Mononuclear cell (primary cell): Measurements from ENCODE around the gene MORF4L1. TPM values are rescaled to one million over a fixed set of nuclear protein-coding genes. Genes with fewer than 3 reads are reported as not detected.
A peak's percentile ranks its signal among the peaks of the same experiment; 100 is the strongest.

ENCODE experiments used
- H3K27me3 ChIP-seq: 2 replicates; pipeline ENCODE4 v1.6.0; 2011; ENCODE audit warnings: low read length, control low read depth; ENCODE audit not compliant: insufficient read depth
- H3K4me1 ChIP-seq: 2 replicates; pipeline ENCODE4 v1.5.1; 2011; ENCODE audit warnings: mild to moderate bottlenecking, low read length, control low read depth; ENCODE audit not compliant: insufficient read depth
- H3K4me3 ChIP-seq: 2 replicates; pipeline ENCODE4 v1.5.1; 2011; ENCODE audit warnings: mild to moderate bottlenecking, low read length, moderate library complexity
- H3K9me3 ChIP-seq: 2 replicates; pipeline ENCODE4 v1.5.1; 2011; ENCODE audit warnings: low read depth, mild to moderate bottlenecking, control low read depth, low read length
- total RNA-seq: library from RNA; depleted of rRNA; stranded (reverse); fragments of >200 nt; gene quantifications from one replicate; pipeline ENCODE4 v1.2.3, GENCODE V29; 2012

MORF4L1 gene
- total RNA-seq, 1 donor, result 484 TPM

GRCh38 chr15:78933823-78934654 lies 61.3 kb downstream of the MORF4L1 start:
- peaks cover 44% of the 10 kb centered on the region for H3K4me1 ChIP-seq
- no peak overlapping the region for H3K4me3 ChIP-seq
- no peaks in the 10 kb centered on the region for H3K9me3 ChIP-seq
- no peaks in the 10 kb centered on the region for H3K27me3 ChIP-seq

DNA sequence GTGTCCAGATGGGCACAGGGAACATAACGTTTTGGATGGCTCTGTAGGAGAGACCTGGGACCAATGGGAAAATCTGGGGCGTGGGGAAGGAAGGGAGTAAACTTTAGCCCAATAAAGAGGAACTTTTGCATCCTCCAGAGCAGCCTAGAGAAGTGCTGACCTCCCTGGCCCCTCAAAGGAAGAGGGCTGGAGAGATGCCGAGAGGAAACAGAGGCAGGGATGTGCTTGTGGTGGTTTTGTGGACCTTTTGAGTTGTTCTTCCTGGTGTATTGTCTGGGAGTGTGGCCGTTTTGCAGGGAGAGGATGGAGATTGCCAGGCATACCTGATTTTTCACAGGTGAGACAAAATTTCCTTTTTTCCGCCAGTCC lies 61.9 kb downstream of the MORF4L1 start:
- no peaks in the 10 kb centered on the region for H3K27me3 ChIP-seq
- H3K4me1 ChIP-seq, result peaks cover 50% of the 10 kb centered on the region
- no peak overlapping the region for H3K4me3 ChIP-seq
- H3K9me3 ChIP-seq, result no peaks in the 10 kb centered on the region

DNA sequence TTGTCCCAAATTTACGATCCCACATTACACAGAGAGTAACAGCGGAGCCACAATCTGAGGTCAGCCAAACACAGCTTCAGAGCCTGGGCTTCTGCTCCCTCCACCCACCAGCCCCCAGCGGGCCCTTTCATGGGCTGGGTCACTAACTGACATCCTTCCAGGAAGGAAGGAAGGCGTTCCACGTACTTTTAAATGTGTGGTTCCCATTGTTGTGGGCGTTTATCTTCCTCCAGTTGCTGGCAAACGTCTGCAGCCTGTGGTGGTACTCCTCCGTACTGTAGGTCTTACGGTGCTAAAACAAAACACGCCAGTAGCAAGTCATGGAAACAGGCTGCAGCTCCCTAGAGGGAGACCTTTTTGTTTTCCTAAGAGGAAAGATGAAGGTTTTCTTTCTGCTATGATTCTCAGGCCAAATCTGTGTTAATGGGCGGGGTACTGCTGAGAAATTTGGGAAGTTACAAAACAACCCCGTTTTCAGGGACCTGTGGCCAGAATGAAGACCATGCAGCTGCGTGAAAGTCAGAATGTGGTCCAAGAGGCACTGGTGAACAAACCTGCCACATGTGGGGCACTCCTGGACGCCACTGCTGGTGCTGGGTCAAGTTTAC lies 64.5 kb downstream of the MORF4L1 start:
- H3K4me3 ChIP-seq, result no peak overlapping the region
- H3K27me3 ChIP-seq, result no peaks in the 10 kb centered on the region
- peaks cover 67% of the 10 kb centered on the region for H3K4me1 ChIP-seq
- no peaks in the 10 kb centered on the region for H3K9me3 ChIP-seq

DNA sequence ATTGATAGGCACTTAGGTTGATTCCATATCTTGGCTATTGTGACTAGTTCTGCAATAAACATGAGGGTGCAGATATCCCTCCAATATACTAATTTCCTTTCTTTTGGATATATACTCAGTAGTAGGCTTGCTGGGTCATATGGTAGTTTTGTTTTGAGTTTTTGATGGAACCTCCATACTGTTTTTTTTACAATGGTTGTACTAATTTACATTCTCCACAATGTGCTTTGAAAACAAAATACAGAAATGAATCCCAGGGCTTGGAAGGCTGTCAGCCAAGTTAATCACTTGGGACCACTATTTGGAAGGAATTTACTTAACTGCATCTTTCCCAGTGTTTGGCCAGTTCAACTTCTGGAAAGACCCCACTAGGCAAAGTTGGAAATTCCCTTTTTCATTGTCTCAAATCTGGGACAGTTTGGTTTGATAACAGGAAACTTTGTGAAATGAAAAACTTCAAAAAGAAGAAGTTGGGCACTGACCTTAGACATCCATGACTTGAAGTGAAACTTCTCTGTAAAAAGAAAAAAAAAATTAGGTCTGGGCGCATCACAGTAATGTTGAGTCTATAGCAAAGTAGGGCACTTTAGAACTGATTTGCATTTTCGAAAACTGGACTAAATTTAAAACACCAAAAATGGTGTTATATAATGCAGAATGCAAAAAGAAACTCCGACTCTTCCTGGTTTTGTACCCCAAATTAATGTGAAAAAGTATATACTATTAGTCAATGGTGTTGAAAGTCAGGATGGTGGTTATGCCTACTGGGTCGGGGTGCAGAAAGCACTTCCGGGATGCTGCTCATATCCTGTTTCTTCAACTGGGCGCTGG lies 66.2 kb downstream of the MORF4L1 start:
- Histone ChIP-seq H3K4me3 (no peak overlapping the region), H3K9me3 (no peaks in the 10 kb centered on the region), H3K4me1 (peaks cover 83% of the 10 kb centered on the region), H3K27me3 (no peaks in the 10 kb centered on the region)

DNA sequence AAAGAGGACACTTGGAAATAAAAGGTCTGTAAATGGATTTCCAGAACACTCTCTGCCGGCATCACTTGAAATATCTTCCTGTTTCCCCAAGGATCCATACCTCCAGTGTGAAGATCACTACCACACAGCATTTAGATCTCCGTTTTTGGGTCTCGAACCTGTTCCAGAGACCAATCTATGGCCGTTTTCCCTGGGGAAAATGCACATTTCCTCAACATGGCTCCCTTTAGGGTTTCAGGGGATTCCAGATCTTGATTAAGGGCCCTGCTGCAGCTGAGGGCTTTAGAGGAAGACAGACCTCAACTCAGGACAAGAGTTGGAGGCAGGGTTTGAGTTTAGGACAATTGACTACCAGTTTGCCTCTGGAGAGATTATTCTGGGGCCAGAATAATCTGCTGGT lies 70.1 kb downstream of the MORF4L1 start:
- Histone ChIP-seq H3K4me3 (no peak overlapping the region), H3K27me3 (no peaks in the 10 kb centered on the region), H3K4me1 (peaks cover 60% of the 10 kb centered on the region), H3K9me3 (no peaks in the 10 kb centered on the region)

DNA sequence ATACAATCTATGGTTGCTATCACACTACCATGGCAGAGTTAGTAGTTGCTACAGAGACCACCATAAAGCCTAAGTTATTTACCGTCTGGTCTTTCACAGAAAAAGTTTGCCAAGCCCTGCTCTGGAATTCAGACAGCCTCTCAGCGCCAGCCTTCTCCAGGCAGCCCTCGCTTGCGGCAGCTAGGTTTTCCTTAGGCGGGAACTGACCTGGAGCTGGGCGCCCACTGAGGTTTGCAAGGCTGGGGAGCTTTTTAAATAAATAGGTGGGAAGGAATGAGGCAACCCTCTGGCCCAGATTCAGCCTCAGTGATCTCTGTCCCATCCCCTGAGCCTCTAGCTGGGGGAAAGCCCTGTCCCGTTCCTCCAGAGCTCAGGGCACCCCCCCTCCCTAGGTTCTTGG lies 71.0 kb downstream of the MORF4L1 start:
- no peaks in the 10 kb centered on the region for H3K9me3 ChIP-seq
- H3K4me1 ChIP-seq, result peaks cover 50% of the 10 kb centered on the region
- peak overlapping the region; percentile 62 for H3K4me3 ChIP-seq
- H3K27me3 ChIP-seq, result no peaks in the 10 kb centered on the region

- Histone ChIP-seq H3K4me3 (peak overlapping the region; percentile 62), H3K27me3 (no peaks in the 10 kb centered on the region), H3K4me1 (peaks cover 45% of the 10 kb centered on the region), H3K9me3 (no peaks in the 10 kb centered on the region)
Observed at GRCh38 chr15:78944202-78944625, 71.5 kb downstream of the MORF4L1 start.

- no peaks in the 10 kb centered on the region for H3K27me3 ChIP-seq
- H3K4me1 ChIP-seq, result peaks cover 39% of the 10 kb centered on the region
- H3K4me3 ChIP-seq, result peak within 1 kb of the TSS; percentile 62
- no peaks in the 10 kb centered on the region for H3K9me3 ChIP-seq
Observed at GRCh38 chr15:78944669-78945407, 72.1 kb downstream of the MORF4L1 start, which contains the start of gene CTSH. TSS of gene CTSH (minus strand) at chr15:78945046. CDS start at chr15:78944981, 65 bp downstream.

GRCh38 chr15:78946493-78946892 lies 73.8 kb downstream of the MORF4L1 start:
- no peak overlapping the region for H3K4me3 ChIP-seq
- H3K4me1 ChIP-seq, result peaks cover 32% of the 10 kb centered on the region
- no peaks in the 10 kb centered on the region for H3K9me3 ChIP-seq
- H3K27me3 ChIP-seq, result no peaks in the 10 kb centered on the region

- Histone ChIP-seq H3K27me3 (no peaks in the 10 kb centered on the region), H3K4me3 (no peak overlapping the region), H3K4me1 (peaks cover 33% of the 10 kb centered on the region), H3K9me3 (no peaks in the 10 kb centered on the region)
Observed at GRCh38 chr15:78947506-78947905, 74.8 kb downstream of the MORF4L1 start.

Other genes starting within 250 kb of the MORF4L1 start
- not detected for gene CHRNB4, start 231.7 kb upstream of the MORF4L1 start, total RNA-seq
- not detected for gene ADAMTS7, start 61.4 kb upstream of the MORF4L1 start, total RNA-seq
- 280 TPM for gene CTSH, start 72.2 kb downstream of the MORF4L1 start, total RNA-seq
- not detected for gene RASGRF1, start 217.9 kb downstream of the MORF4L1 start, total RNA-seq